ENCODE measurements around the gene MSI2. TPM values are rescaled to one million over a fixed set of nuclear protein-coding genes. Genes with fewer than 3 reads are reported as not detected.
A peak's percentile ranks its signal among the peaks of the same experiment; 100 is the strongest.

Gene MSI2
- total and polyA plus RNA-seq, 9 of the 15 experiments (the other 6 are each of a cell fraction or from before 2014, with no cell fraction given) = 4.6 to 61.8 (median 42.4) TPM

DNA sequence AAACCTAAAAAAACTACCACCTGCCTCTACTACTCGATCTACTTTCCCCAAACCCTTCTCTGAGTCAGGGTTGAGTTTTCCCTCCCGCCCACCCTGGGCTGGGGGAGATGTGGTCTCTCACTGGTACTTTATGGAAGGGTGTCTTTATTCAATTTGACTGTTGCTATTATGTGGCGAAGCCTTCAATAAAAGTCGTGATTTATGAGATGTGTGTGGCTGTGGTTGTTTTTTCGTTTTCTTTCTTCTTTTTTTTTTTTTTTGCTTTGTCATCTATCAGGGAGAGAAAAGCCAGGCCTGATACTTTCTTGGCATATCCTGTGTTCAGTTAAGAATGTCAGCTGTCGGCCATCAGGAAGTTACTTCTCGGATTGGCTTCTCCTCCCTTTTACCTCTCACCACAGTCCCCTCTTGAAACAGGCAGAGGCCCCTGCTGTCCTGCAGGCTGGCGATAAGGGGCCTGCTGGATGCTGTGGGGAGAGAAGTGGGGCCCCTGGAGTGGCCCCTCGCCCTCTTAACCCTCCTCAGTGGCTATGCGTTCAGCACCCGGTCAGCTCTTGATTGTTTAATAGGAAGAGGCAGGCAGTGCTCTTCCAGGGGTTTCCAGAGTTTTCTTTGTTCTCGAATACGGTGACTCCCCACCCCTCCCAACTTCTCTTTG is 123.0 kb downstream of the MSI2 start (continued):
- no peak for TF ChIP-seq ZNF444 (CRISPR knock-in tag; IDR thresholded peaks at IDR 0.05)
- no peak for TF ChIP-seq HMG20B (CRISPR knock-in tag; IDR thresholded peaks at IDR 0.05)
- TF ChIP-seq ZNF316 (IDR thresholded peaks at IDR 0.05) = peak; percentile 98
- TF ChIP-seq NCOA2 (IDR thresholded peaks at IDR 0.05; ENCODE audit: partially characterized antibody in 2 of 2) = no peak
- TF ChIP-seq SMARCA4 (IDR thresholded peaks at IDR 0.05) = peak; percentile 96
- no peak for TF ChIP-seq ZBTB1 (CRISPR knock-in tag; IDR thresholded peaks at IDR 0.05; ENCODE audit: borderline replicate concordance, low read depth)
- TF ChIP-seq BRCA1 (IDR thresholded peaks at IDR 0.05) = no peak
- no peak for TF ChIP-seq BRCA1 (CRISPR knock-in tag; IDR thresholded peaks at IDR 0.05)
- TF ChIP-seq SREBF1 (IDR thresholded peaks at IDR 0.05; ENCODE audit: borderline replicate concordance, low read depth, low read length) = no peak
- no peak for TF ChIP-seq ZNF76 (CRISPR knock-in tag; IDR thresholded peaks at IDR 0.05; ENCODE audit: borderline replicate concordance)
- TF ChIP-seq DNMT1 (IDR thresholded peaks at IDR 0.05) = no peak
- TF ChIP-seq YY1 (IDR thresholded peaks at IDR 0.05; ENCODE audit: borderline replicate concordance in 1 of 3, control insufficient read depth in 1 of 3, extremely low read depth in 1 of 3, insufficient read depth in 3 of 3, insufficient read length in 1 of 3, insufficient replicate concordance in 2 of 3, low read depth in 1 of 3, low read length in 2 of 3) = peak in 2 of 3 experiments; percentile 18 to 61
- TF ChIP-seq, protein P1, sequence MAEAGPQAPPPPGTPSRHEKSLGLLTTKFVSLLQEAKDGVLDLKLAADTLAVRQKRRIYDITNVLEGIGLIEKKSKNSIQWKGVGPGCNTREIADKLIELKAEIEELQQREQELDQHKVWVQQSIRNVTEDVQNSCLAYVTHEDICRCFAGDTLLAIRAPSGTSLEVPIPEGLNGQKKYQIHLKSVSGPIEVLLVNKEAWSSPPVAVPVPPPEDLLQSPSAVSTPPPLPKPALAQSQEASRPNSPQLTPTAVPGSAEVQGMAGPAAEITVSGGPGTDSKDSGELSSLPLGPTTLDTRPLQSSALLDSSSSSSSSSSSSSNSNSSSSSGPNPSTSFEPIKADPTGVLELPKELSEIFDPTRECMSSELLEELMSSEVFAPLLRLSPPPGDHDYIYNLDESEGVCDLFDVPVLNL (CRISPR knock-in tag; IDR thresholded peaks at IDR 0.05; ENCODE audit: low read depth) = no peak
- peak; percentile 80 for TF ChIP-seq HDAC3 (IDR thresholded peaks at IDR 0.05; ENCODE audit: borderline replicate concordance, partially characterized antibody)
- no peak for TF ChIP-seq ZNF347 (CRISPR knock-in tag; IDR thresholded peaks at IDR 0.05; ENCODE audit: low read depth)
- peak; percentile 85 for TF ChIP-seq DMBX1 (CRISPR knock-in tag; IDR thresholded peaks at IDR 0.05; ENCODE audit: borderline replicate concordance)
- TF ChIP-seq FOXP1 (CRISPR knock-in tag; IDR thresholded peaks at IDR 0.05) = no peak
- TF ChIP-seq, protein P2, sequence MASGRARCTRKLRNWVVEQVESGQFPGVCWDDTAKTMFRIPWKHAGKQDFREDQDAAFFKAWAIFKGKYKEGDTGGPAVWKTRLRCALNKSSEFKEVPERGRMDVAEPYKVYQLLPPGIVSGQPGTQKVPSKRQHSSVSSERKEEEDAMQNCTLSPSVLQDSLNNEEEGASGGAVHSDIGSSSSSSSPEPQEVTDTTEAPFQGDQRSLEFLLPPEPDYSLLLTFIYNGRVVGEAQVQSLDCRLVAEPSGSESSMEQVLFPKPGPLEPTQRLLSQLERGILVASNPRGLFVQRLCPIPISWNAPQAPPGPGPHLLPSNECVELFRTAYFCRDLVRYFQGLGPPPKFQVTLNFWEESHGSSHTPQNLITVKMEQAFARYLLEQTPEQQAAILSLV (tag; IDR thresholded peaks at IDR 0.05) = no peak
- TF ChIP-seq CHD4 (IDR thresholded peaks at IDR 0.05; ENCODE audit: insufficient read depth, insufficient replicate concordance, low read depth, low read length, poor library complexity, severe bottlenecking) = no peak
- TF ChIP-seq MEF2D (tag; conservative IDR thresholded peaks at IDR 0.05; ENCODE audit: low read depth) = no peak; the same call in 1 of the 2 replicates
- TF ChIP-seq SP2 (IDR thresholded peaks at IDR 0.05; ENCODE audit: extremely low read depth, low read depth, low read length, poor library complexity, severe bottlenecking) = no peak
- TF ChIP-seq CXXC5 (CRISPR knock-in tag; IDR thresholded peaks at IDR 0.05) = peak; percentile 76
- peak; percentile 46 to 94; a peak in 2 of 4 replicates for TF ChIP-seq ARNT (IDR thresholded peaks at IDR 0.05)
- no peak for TF ChIP-seq RBBP5 (IDR thresholded peaks at IDR 0.05; ENCODE audit: borderline replicate concordance, insufficient read depth, low read length, poor library complexity, severe bottlenecking)
- TF ChIP-seq WHSC1 (IDR thresholded peaks at IDR 0.05; ENCODE audit: low read length) = no peak
- TF ChIP-seq PTTG1 (tag; IDR thresholded peaks at IDR 0.05; ENCODE audit: low read depth) = no peak
- TF ChIP-seq SLC30A9 (CRISPR knock-in tag; IDR thresholded peaks at IDR 0.05) = no peak
- TF ChIP-seq ZNF311 (CRISPR knock-in tag; IDR thresholded peaks at IDR 0.05) = peak; percentile 66

Measured in K562 (cell line).